NCI-H526 (cell line): ENCODE data around the gene PAX2.

Experiments
- DNase-seq, 2 experiments: peaks; one replicate each; lab custom pipeline; 2025; lab: John Stamatoyannopoulos, UW

The PAX2 gene

GRCh38 chr10:100876585-100877460, 131.4 kb downstream of the PAX2 start:
- peak in 1 of 2 experiments; percentile 58 for DNase-seq

- DNase-seq = no peak
These were observed 132.1 kb downstream of the PAX2 start for GRCh38 chr10:100877461-100877850.

- peak; percentile 65 to 79 for DNase-seq
These were observed 133.0 kb downstream of the PAX2 start for GRCh38 chr10:100878291-100878910.
